ENCODE results near the gene ZNF684.
A peak's percentile ranks its signal among the peaks of the same experiment; 100 is the strongest.
"Not testable (repeated sequence)": the region's sequence is repeated elsewhere in the genome, so short reads cannot be mapped to it uniquely, and the experiment has no call there.

The ZNF684 gene

GRCh38 chr1:40574805-40575204, 43.4 kb downstream of the ZNF684 start:
- DNase-seq (ENCODE audit: low spot score): not testable (repeated sequence)

- no peak for DNase-seq (ENCODE audit: low spot score)
These were observed 43.9 kb downstream of the ZNF684 start for GRCh38 chr1:40575336-40575735.

GRCh38 chr1:40582116-40582515, 50.7 kb downstream of the ZNF684 start:
- DNase-seq (ENCODE audit: low spot score): no peak

- no peak for DNase-seq (ENCODE audit: low spot score)
These were observed 52.5 kb downstream of the ZNF684 start for GRCh38 chr1:40583980-40584379.

GRCh38 chr1:40588586-40588985, 57.1 kb downstream of the ZNF684 start:
- peak; percentile 17 for DNase-seq (ENCODE audit: low spot score)

- peak; percentile 74 for DNase-seq (ENCODE audit: low spot score)
These were observed 60.8 kb downstream of the ZNF684 start for GRCh38 chr1:40592107-40592803.

GRCh38 chr1:40593449-40594186, 62.2 kb downstream of the ZNF684 start:
- no peak for DNase-seq (ENCODE audit: low spot score)

- DNase-seq (ENCODE audit: low spot score): no peak
These were observed 62.7 kb downstream of the ZNF684 start for GRCh38 chr1:40594187-40594531.

- no peak for DNase-seq (ENCODE audit: low spot score)
These were observed 64.2 kb downstream of the ZNF684 start for GRCh38 chr1:40595623-40596022.

All from Ammon's horn (tissue), 1 donor.